IMR-90 (cell line): Measurements from ENCODE around the gene CNTN5. TPM values are rescaled to one million over a fixed set of nuclear protein-coding genes. Genes with fewer than 3 reads are reported as not detected.
A peak's percentile ranks its signal among the peaks of the same experiment; 100 is the strongest.

ENCODE experiments used
- ATAC-seq: fragments of 200-7000 bp; cut with Tn5 transposase; 2 replicates; pipeline ENCODE4 v1.9.1; 2020; ENCODE audit warnings: low read depth, mild to moderate bottlenecking, moderate library complexity
- BruUV-seq: library from RNA; stranded (reverse); fragments of 400-500 nt; replicated peaks from 2 replicates; lab custom pipeline; 2021; lab: Mats Ljungman, UMichigan
- CTCF ChIA-PET: fragments of 300-600 bp; formaldehyde crosslinking; extraction: SDS; loops from one replicate; lab custom pipeline; 2021; ENCODE audit warnings: antibody characterized with exemption; lab: Yijun Ruan, JAX
- POLR2A ChIA-PET: fragments of 300-600 bp; sonication (Branson Sonifier 250); formaldehyde crosslinking; loops from one replicate; lab custom pipeline; 2022; ENCODE audit warnings: antibody characterized with exemption; ENCODE audit not compliant: unreplicated experiment; lab: Charles Lee
- DNase-seq: peaks from one replicate; pipeline ENCODE4 v3.0.0; 2013
- H2AFZ ChIP-seq: replicated peaks from 2 replicates; pipeline ENCODE3; 2013; ENCODE audit warnings: low read length, mild to moderate bottlenecking; ENCODE audit not compliant: poor library complexity
- H2AK5ac ChIP-seq: 2 replicates; pipeline ENCODE4 v1.6.1; 2013; ENCODE audit warnings: low read depth, low read length, inconsistent platforms
- H2AK9ac ChIP-seq: replicated peaks from 2 replicates; pipeline ENCODE3; 2013; ENCODE audit warnings: mild to moderate bottlenecking, low read depth, low read length, moderate library complexity; ENCODE audit not compliant: poor library complexity
- H2BK120ac ChIP-seq: 2 replicates; pipeline ENCODE4 v1.6.1; 2013; ENCODE audit warnings: low read depth, low read length, inconsistent platforms
- H2BK15ac ChIP-seq: 3 replicates; pipeline ENCODE4 v1.6.1; 2013; ENCODE audit warnings: low read depth, low read length, inconsistent platforms
- H2BK20ac ChIP-seq: 2 replicates; pipeline ENCODE4 v1.6.1; 2013; ENCODE audit warnings: low read depth, mild to moderate bottlenecking, inconsistent platforms, low read length, moderate library complexity
- H2BK5ac ChIP-seq: 2 replicates; pipeline ENCODE4 v1.6.1; 2013; ENCODE audit warnings: mild to moderate bottlenecking, low read depth, low read length, inconsistent platforms; ENCODE audit not compliant: poor library complexity, severe bottlenecking
- H3K14ac ChIP-seq: replicated peaks from 2 replicates; pipeline ENCODE4 v1.6.1; 2013; ENCODE audit warnings: low read depth, low read length, inconsistent platforms
- H3K18ac ChIP-seq: 2 replicates; pipeline ENCODE4 v1.6.1; 2013; ENCODE audit warnings: low read depth, low read length, control low read depth
- H3K23ac ChIP-seq: 2 replicates; pipeline ENCODE4 v1.6.1; 2013; ENCODE audit warnings: low read depth, low read length, inconsistent platforms
- H3K27ac ChIP-seq: 2 replicates; pipeline ENCODE4 v1.5.1; 2013; ENCODE audit warnings: mild to moderate bottlenecking, control low read depth, low read length; ENCODE audit not compliant: insufficient read depth
- H3K27me3 ChIP-seq: 2 replicates; pipeline ENCODE4 v1.6.1; 2013; ENCODE audit warnings: low read length; ENCODE audit not compliant: control insufficient read depth, insufficient read depth
- H3K36me3 ChIP-seq: 2 replicates; pipeline ENCODE4 v1.6.1; 2013; ENCODE audit warnings: low read length, mixed read lengths; ENCODE audit not compliant: control insufficient read depth, insufficient read depth
- H3K4ac ChIP-seq: 2 replicates; pipeline ENCODE4 v1.6.1; 2013; ENCODE audit warnings: low read depth, low read length, inconsistent platforms
- H3K4me1 ChIP-seq: 2 replicates; pipeline ENCODE4 v1.6.1; 2013; ENCODE audit warnings: low read length, mixed read lengths; ENCODE audit not compliant: control insufficient read depth, insufficient read depth
- H3K4me2 ChIP-seq: 2 replicates; pipeline ENCODE4 v1.6.1; 2013; ENCODE audit warnings: low read depth, mild to moderate bottlenecking, control low read depth, low read length, moderate library complexity
- H3K4me3 ChIP-seq: 2 replicates; pipeline ENCODE4 v1.5.1; 2013; ENCODE audit warnings: low read depth, mild to moderate bottlenecking, control low read depth, low read length, moderate library complexity; ENCODE audit not compliant: insufficient read depth
- H3K56ac ChIP-seq: 2 replicates; pipeline ENCODE4 v1.6.1; 2013; ENCODE audit warnings: low read length, inconsistent platforms; ENCODE audit not compliant: insufficient read depth; ENCODE audit errors: extremely low read depth
- H3K79me1 ChIP-seq, 2 experiments: 2 replicates each; pipeline ENCODE4 v1.6.1; 2013; ENCODE audit warnings: low read length in 2 of 2, inconsistent platforms in 1 of 2, low read depth in 1 of 2
- H3K9ac ChIP-seq: 2 replicates; pipeline ENCODE4 v1.6.1; 2013; ENCODE audit warnings: low read depth, low read length, control low read depth
- H3K9me1 ChIP-seq: 2 replicates; pipeline ENCODE4 v1.6.1; 2013; ENCODE audit warnings: low read length, inconsistent platforms; ENCODE audit not compliant: insufficient read depth
- H3K9me3 ChIP-seq: 2 replicates; pipeline ENCODE4 v1.6.1; 2013; ENCODE audit warnings: low read length; ENCODE audit not compliant: control insufficient read depth, insufficient read depth
- H4K20me1 ChIP-seq: 2 replicates; pipeline ENCODE4 v1.6.1; 2013; ENCODE audit warnings: low read length, inconsistent platforms; ENCODE audit not compliant: insufficient read depth
- H4K5ac ChIP-seq: 2 replicates; pipeline ENCODE4 v1.6.1; 2013; ENCODE audit warnings: mild to moderate bottlenecking, low read depth, low read length, control low read depth
- H4K8ac ChIP-seq, 2 experiments: 2 replicates each; pipeline ENCODE4 v1.6.1; 2013; ENCODE audit warnings: low read depth in 2 of 2, low read length in 2 of 2, control low read depth in 1 of 2, inconsistent platforms in 1 of 2
- H4K91ac ChIP-seq: 2 replicates; pipeline ENCODE4 v1.6.1; 2013; ENCODE audit warnings: low read depth, low read length, inconsistent platforms; ENCODE audit not compliant: insufficient read depth
- BHLHE40 ChIP-seq: fragments of 150-350 bp; IDR thresholded peaks from 2 replicates; pipeline ENCODE4 v1.6.1; 2016; ENCODE audit warnings: mild to moderate bottlenecking, low read depth, low read length
- CEBPB ChIP-seq: IDR thresholded peaks from 2 replicates; pipeline ENCODE4 v1.6.1; 2012; ENCODE audit warnings: low read depth, low read length, improper control_type of control experiment
- CHD1 ChIP-seq: IDR thresholded peaks from 2 replicates; pipeline ENCODE4 v1.6.1; 2012; ENCODE audit warnings: low read depth, low read length, improper control_type of control experiment
- CTCF ChIP-seq: conservative IDR thresholded peaks from 2 replicates; pipeline ENCODE4 v1.5.1; 2012; ENCODE audit warnings: mild to moderate bottlenecking, low read depth, low read length, improper control_type of control experiment
- ELK1 ChIP-seq: fragments of 150-350 bp; IDR thresholded peaks from 2 replicates; pipeline ENCODE4 v1.6.1; 2016; ENCODE audit warnings: low read depth, mild to moderate bottlenecking, low read length, moderate library complexity, borderline replicate concordance
- FOS ChIP-seq: fragments of 150-350 bp; IDR thresholded peaks from 2 replicates; pipeline ENCODE4 v1.6.1; 2016; ENCODE audit warnings: low read depth, low read length
- MAFK ChIP-seq: IDR thresholded peaks from 2 replicates; pipeline ENCODE4 v1.6.1; 2012; ENCODE audit warnings: low read depth, low read length, improper control_type of control experiment
- MAZ ChIP-seq: IDR thresholded peaks from 2 replicates; pipeline ENCODE4 v1.6.1; 2012; ENCODE audit warnings: low read depth, mild to moderate bottlenecking, low read length, improper control_type of control experiment, moderate library complexity, borderline replicate concordance
- MXI1 ChIP-seq: IDR thresholded peaks from 2 replicates; pipeline ENCODE4 v1.6.1; 2012; ENCODE audit warnings: low read depth, mild to moderate bottlenecking, low read length, moderate library complexity, borderline replicate concordance
- NFE2L2 ChIP-seq: fragments of 150-350 bp; IDR thresholded peaks from 2 replicates; pipeline ENCODE4 v1.6.1; 2016; ENCODE audit warnings: low read depth, mild to moderate bottlenecking, low read length
- POLR2A ChIP-seq: IDR thresholded peaks from 2 replicates; pipeline ENCODE4 v1.6.1; 2012; ENCODE audit warnings: mild to moderate bottlenecking, low read depth, low read length
- RAD21 ChIP-seq: IDR thresholded peaks from 2 replicates; pipeline ENCODE4 v1.6.1; 2012; ENCODE audit warnings: low read length, improper control_type of control experiment
- RCOR1 ChIP-seq: IDR thresholded peaks from 2 replicates; pipeline ENCODE4 v1.6.1; 2012; ENCODE audit warnings: mild to moderate bottlenecking, low read length, improper control_type of control experiment; ENCODE audit not compliant: insufficient replicate concordance
- RFX5 ChIP-seq: IDR thresholded peaks from 2 replicates; pipeline ENCODE4 v1.8.0; 2012; ENCODE audit warnings: low read depth, mild to moderate bottlenecking, low read length, moderate library complexity
- SMC3 ChIP-seq: fragments of 150-350 bp; IDR thresholded peaks from 2 replicates; pipeline ENCODE4 v1.6.1; 2016; ENCODE audit warnings: low read depth, mild to moderate bottlenecking, antibody characterized with exemption, low read length, moderate library complexity
- USF2 ChIP-seq: fragments of 150-350 bp; IDR thresholded peaks from 2 replicates; pipeline ENCODE4 v1.6.1; 2017; ENCODE audit warnings: mild to moderate bottlenecking, antibody characterized with exemption, low read length, low read depth
- WGBS, 2 experiments: methylation state at CpG; one replicate each; pipeline versions ENCODE4 v1.1.5 to v1.1.7; 2013; ENCODE audit warnings: missing lambda C conversion rate in 2 of 2; ENCODE audit not compliant: insufficient read length in 1 of 2; ENCODE audit errors: extremely low coverage in 2 of 2; 5-methylcytosine and 5-hydroxymethylcytosine counted together
- dilution Hi-C: fragments of 300-500 bp; cut with HindIII; formaldehyde crosslinking; loops from one replicate; pipeline ENCODE4 v1.14.3; 2018; ENCODE audit warnings: low sequenced_read_pairs; ENCODE audit not compliant: unreplicated experiment
- in situ Hi-C: fragments of 300-500 bp; cut with MboI; formaldehyde crosslinking; loops from 3 replicates; pipeline ENCODE4 v1.14.3; 2019; ENCODE audit warnings: low sequenced_read_pairs, inconsistent platforms, mixed read lengths
- intact Hi-C: fragments of 100-400 bp; cut with micrococcal nuclease; formaldehyde crosslinking; loops from 2 replicates; pipeline ENCODE4 v1.10.0; 2022
- polyA plus RNA-seq, 3 experiments: library from polyadenylated mRNA; depleted of rRNA; stranded (reverse); fragments of >200 nt; gene quantifications; 2 replicates each; pipeline ENCODE4 v1.2.3, GENCODE V29; 2012; ENCODE audit warnings: low replicate concordance in 1 of 3
- total RNA-seq: library from RNA; depleted of rRNA; stranded (reverse); fragments of >200 nt; gene quantifications from 2 replicates; pipeline ENCODE4 v1.2.3, GENCODE V29; 2012

The CNTN5 gene
- total and polyA plus RNA-seq, 2 of the 4 experiments (the other 2 are of a cell fraction): not detected

GRCh38 chr11:99325847-99326246 is 305.1 kb downstream of the CNTN5 start:
- in situ Hi-C loops (no loop called here), intact Hi-C loops (no loop called here), dilution Hi-C loops (no loop called here)
- Histone ChIP-seq H3K18ac (peak overlapping the region; percentile 77), H3K27ac (no peak overlapping the region), H3K79me1 (no peaks in the 10 kb centered on the region), H3K14ac (no peak overlapping the region), H2BK20ac (peak overlapping the region; percentile 82; the same call in 1 of the 2 replicates), H3K4me2 (peak overlapping the region; percentile 77; the same call in 1 of the 2 replicates), H2AFZ (no peak overlapping the region), H3K4me3 (no peak overlapping the region), H3K4ac (peak overlapping the region; percentile 73; the same call in 1 of the 2 replicates), H4K91ac (no peak overlapping the region), H3K9me3 (no peaks in the 10 kb centered on the region), H4K20me1 (no peaks in the 10 kb centered on the region), H3K56ac (no peak overlapping the region), H2BK5ac (peak overlapping the region; percentile 95), H3K9ac (no peak overlapping the region), H3K9me1 (no peaks in the 10 kb centered on the region), H2BK15ac (no peak overlapping the region), H3K36me3 (no peaks in the 10 kb centered on the region), H2AK5ac (no peak overlapping the region), H4K8ac (peak overlapping the region in 1 of 2 experiments; percentile 75; a peak in 2 of 4 replicates), H2AK9ac (no peak overlapping the region), H3K23ac (peak overlapping the region; percentile 57; the same call in 1 of the 2 replicates), H4K5ac (0 out of 2 replicates have a peak overlapping the region, but pooled peaks have one; percentile 56), H3K4me1 (no peaks in the 10 kb centered on the region), H3K27me3 (no peaks in the 10 kb centered on the region), H2BK120ac (peak overlapping the region; percentile 87)
- DNase-seq: peak; percentile 89
- no CpG with 5 or more reads among the region's 8 CpGs for WGBS, 2 experiments
- POLR2A ChIA-PET: no interaction called here
- TF ChIP-seq BHLHE40 (peak; percentile 40; the same call in 1 of the 2 replicates), CEBPB (peak; percentile 99), RAD21 (no peak), MXI1 (no peak), RFX5 (0 out of 2 replicates have a peak, but pooled peaks have one; percentile 16), USF2 (no peak), SMC3 (no peak), MAFK (no peak; the same call in 1 of the 2 replicates), FOS (peak; percentile 70; the same call in 1 of the 2 replicates), CTCF (no peak), RCOR1 (no peak), MAZ (no peak), ELK1 (no peak), CHD1 (no peak), NFE2L2 (no peak), POLR2A (no peak)
- BruUV-seq: no TSS peak
- CTCF ChIA-PET: no interaction called here
- ATAC-seq: peak; percentile 96
